NCI-H2227 (cell line): ENCODE results near the gene HADHB.
"Not testable (repeated sequence)": the region's sequence is repeated elsewhere in the genome, so short reads cannot be mapped to it uniquely, and the experiment has no call there.

Source experiments
- DNase-seq: peaks from one replicate; lab custom pipeline; 2025; ENCODE audit not compliant: unreplicated experiment; lab: John Stamatoyannopoulos, UW

HADHB gene

DNA sequence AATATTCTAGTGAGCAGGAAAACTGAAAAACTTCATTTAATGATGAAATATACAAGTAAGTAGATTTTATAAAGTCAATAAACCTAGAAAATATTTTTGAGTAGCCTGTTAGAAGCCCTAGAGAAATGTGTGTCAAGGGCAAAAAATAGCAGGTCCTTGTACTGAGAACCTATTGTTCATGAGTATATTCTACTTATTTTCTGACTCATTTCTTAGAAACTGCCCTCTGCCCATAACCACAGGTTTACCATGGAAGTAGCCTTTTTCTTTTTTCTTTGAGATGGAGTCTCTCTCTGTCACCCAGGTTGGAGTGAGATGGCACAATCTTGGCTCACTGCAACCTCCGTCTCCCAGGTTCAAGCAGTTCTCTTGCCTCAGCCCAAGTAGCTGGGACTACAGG is 81.8 kb downstream of the HADHB start:
- DNase-seq, result no peak

DNA sequence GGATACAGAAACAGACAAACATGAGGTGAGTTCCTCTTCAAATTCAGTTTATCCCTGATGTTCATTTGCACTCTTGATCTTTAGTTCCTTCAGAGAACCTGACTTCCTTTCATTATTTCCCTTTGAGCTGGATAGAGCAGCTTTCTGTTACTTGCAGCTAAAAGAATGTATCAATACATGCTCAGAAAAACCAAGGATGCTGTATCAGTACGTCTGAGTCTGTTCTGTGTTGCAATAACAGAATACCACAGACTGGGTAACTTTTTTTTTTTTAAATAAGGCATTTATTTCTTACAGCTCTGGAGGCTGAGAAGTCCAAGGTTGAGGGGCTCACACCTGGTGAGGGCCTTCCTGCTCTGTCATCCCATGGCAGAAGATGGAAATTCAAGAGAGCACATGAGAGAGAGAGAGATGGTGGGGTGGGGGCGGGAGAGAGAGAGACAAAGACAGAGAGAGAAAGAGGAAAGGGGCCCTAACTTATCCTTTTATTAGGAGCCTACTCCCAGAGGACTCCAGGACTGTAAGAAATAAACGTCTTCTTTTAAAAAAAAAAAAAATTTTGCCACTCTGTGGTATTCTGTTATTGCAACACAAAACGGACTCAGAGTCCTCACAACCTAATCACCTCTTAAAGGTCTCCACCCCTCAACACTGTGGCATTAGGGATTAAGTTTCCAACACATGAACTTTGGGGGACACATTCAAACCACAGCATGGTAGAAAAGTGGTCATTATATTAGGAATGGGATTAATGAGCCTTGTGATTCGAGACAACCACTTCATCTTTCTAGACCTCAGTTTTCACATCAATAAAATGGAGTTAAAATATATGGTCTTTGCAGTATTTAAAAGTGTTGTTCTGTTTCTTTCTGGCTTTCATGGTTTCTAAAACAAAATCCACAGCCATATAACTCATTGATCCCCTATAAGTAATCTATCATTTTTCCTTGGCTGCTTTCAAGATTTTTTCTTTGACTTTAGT is 82.8 kb downstream of the HADHB start:
- no peak for DNase-seq

DNA sequence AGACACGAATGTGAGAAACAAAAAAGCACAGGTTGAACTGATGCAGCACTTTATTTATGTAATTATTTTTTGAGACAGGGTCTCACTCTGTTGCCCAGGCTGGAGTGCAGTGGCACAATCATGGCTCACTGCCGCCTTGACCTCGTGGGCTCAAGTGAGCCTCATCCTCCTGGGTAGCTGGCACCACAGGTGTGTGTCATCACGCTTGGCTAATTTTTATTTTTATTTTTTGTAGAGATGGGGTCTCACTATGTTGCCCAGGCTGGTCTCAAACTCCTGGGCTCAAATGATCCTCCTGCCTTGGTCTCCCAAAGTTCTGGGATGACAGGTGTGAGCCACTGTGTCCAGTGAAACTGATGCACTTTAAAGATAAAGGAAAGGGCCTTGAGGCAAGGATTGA is 84.3 kb downstream of the HADHB start:
- DNase-seq, result not testable (repeated sequence)

DNA sequence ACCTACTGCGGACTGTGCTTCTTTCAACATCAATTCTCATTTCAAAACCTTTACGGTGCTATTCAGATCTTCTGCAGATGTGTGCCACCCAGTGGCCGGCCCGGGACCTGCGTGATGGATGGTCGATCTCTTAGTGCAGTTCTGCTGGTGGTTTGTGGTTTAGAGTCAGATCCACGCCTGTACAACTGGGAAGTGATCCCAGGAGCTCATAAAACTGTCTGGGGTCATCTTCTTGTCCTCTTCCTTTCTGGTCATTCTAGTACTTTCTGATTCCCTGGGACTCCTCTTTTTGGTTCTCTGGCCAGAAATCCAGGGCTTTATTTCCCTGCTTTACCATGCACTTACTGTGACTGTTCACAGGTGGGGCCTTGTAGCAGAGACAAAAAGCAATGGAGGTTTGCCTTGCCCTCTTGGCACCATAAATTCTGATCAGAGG is 85.4 kb downstream of the HADHB start:
- peak; percentile 84 for DNase-seq

DNA sequence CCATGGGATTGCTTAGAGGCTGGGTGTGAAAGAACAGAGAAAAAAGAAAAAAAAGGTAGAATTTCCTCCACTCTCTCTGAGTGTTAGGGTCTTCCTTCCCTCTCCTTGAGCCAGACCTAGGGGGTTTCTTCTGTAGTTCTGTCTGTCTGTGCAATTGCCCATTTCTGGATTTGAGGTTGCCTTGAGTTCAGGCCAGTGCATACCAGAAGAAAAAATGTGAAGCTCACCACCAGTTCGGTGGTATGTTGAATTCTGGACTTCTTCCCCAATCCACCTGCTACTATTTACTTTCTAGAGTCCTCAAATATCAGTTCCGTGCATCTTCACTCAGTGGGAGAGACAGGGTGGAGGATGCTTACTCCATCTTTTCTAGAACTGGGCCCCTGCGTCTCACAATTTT is 85.9 kb downstream of the HADHB start:
- no peak for DNase-seq

DNA sequence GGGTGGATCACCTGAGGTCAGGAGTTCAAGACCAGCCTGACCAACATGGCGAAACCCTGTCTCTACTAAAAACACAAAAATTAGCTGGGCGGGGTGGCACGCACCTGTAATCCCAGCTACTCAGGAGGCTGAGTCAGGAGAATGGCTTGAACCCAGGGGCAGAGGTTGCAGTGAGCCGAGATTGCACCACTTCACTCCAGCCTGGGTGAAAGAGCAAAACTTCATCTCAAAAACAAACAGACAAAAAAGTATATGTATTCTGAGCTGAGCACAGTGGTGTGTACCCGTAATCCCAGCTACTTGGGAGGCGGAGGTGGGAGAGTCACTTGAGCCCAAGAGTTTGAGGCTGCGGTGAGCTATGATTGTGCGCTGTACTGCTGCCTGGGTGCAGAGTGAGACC is 86.6 kb downstream of the HADHB start:
- DNase-seq, result not testable (repeated sequence)

DNA sequence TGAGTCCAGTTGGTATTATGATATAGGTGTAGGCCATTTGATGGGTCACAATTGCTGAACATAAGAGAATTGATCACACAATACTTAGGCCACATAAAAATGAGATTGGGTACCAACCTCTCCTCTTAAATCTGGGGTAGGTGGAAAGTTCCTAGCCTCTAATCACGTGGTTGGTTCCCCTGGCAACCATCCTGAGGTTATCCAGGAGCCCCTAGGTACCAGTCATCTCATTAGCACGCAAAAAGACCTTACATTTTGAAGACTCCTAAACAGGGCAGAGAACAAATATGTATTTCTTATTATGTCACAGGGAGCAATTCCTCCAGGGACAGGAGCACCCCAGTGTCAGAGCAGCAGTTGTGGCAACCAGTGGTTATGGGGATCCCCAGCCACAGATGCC is 88.6 kb downstream of the HADHB start:
- peak; percentile 12 for DNase-seq

DNA sequence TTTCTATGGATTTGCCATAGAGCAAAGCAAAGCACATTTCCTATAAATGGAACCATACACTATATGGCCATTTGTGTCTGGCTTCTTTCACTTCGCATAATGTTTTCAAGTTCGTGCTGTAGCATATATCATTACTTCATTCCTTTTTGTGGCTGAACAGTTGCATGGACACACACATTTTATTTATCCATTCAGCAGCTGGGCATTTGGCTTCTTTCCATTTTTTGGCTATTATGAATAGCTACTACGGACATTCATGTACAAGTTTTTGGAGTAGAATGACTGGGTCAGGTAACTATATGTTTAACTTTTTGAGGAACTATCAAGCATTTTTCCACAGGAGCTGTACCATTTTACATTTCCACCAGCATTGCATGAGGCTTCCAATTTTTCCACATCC is 90.5 kb downstream of the HADHB start:
- DNase-seq, result no peak

DNA sequence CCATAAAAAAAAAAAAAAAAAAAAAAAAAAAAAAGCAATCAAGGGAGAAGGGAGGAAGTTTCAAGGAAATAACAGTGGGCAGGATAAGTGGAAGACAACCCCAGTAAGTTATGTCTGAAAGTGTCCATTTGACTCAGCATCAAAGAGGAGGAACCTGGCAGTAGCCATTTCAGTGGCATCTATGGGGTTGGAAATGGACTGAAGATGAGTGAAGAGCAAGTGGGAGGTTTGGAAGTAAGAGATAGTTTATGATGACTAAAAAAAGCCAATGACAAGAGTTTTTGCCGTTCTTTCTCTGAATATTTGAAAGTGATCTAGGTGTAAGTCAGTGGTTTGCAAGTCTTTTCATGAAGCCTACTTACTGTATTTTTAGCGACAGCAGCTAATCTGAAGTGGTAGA is 92.0 kb downstream of the HADHB start:
- no peak for DNase-seq

DNA sequence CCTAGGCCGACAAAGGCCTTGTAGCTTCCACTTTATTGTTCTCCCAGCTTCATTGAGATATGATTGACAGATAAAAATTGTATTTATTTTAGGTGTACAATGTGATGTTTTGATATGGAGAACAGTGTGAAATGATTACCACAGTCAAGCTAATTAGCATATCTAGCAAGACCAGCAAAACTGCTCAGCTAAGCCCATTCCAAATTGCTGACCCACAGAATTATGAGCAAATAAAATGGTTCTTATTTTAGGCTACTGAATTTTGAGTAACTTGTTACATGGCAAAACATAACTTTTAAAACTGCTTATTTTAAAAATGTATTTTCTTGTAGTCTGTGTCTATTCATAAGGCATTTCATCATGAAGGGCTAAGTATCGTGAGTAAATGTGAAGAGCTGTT is 92.6 kb downstream of the HADHB start:
- DNase-seq, result no peak
